ENCODE measurements around the gene EPS15. TPM values are rescaled to one million over a fixed set of nuclear protein-coding genes. Genes with fewer than 3 reads are reported as not detected.
A peak's percentile ranks its signal among the peaks of the same experiment; 100 is the strongest.

EPS15 gene
- total RNA-seq, 1 experiment from 2014 or later, result 54.4 TPM

GRCh38 chr1:51344602-51345299, 174.3 kb downstream of the EPS15 start:
- BruUV-seq (replicated peaks), result no TSS peak
- in situ Hi-C loops (cut with HindIII; ENCODE audit: low pct_unique_long_range_greater_than_20kb, low sequenced_read_pairs), result no loop called here
- POLR2A ChIA-PET, result no interaction called here
- Histone ChIP-seq H3K27me3 (ENCODE audit: control insufficient read depth, insufficient read depth, low read length) (no peaks in the 10 kb centered on the region; the same call in 1 of the 2 replicates), H3K4me1 (ENCODE audit: control insufficient read depth, insufficient read depth, low read length) (no peaks in the 10 kb centered on the region), H3K4me3 (ENCODE audit: low read depth in 2 of 2, low read length in 2 of 2) (peak overlapping the region; percentile 38 to 48), H3K36me3 (ENCODE audit: control insufficient read depth, insufficient read depth, low read length) (no peaks in the 10 kb centered on the region), H3K9me3 (ENCODE audit: control insufficient read depth, insufficient read depth, low read depth, low read length) (no peaks in the 10 kb centered on the region), H3K27ac (ENCODE audit: low read length) (no peak overlapping the region)
- TF ChIP-seq POLR2AphosphoS5 (IDR thresholded peaks at IDR 0.05; ENCODE audit: low read depth, low read length) (no peak), TCF7L2 (IDR thresholded peaks at IDR 0.05; ENCODE audit: low read depth, low read length) (no peak), REST (IDR thresholded peaks at IDR 0.05; ENCODE audit: insufficient read depth in 1 of 2, low read depth in 2 of 2, low read length in 1 of 2) (no peak), SIN3A (IDR thresholded peaks at IDR 0.05; ENCODE audit: borderline replicate concordance, insufficient read depth, low read depth, low read length) (no peak), CTCF (IDR thresholded peaks at IDR 0.05) (peak; percentile 63)
- DNase-seq (ENCODE audit: low read depth, low spot score) (no peak), ATAC-seq (peak; percentile 80)
- intact Hi-C loops (cut with micrococcal nuclease; ENCODE audit: unreplicated experiment), result no loop called here
- CTCF ChIA-PET, result no interaction called here

- Histone ChIP-seq H3K27ac (ENCODE audit: low read length) (no peak overlapping the region), H3K27me3 (ENCODE audit: control insufficient read depth, insufficient read depth, low read length) (no peaks in the 10 kb centered on the region; the same call in 1 of the 2 replicates), H3K9me3 (ENCODE audit: control insufficient read depth, insufficient read depth, low read depth, low read length) (no peaks in the 10 kb centered on the region), H3K4me1 (ENCODE audit: control insufficient read depth, insufficient read depth, low read length) (no peaks in the 10 kb centered on the region), H3K36me3 (ENCODE audit: control insufficient read depth, insufficient read depth, low read length) (no peaks in the 10 kb centered on the region), H3K4me3 (ENCODE audit: low read depth in 2 of 2, low read length in 2 of 2) (peak overlapping the region in 1 of 2 experiments; percentile 48; a peak in 3 of 4 replicates)
- in situ Hi-C loops (cut with HindIII; ENCODE audit: low pct_unique_long_range_greater_than_20kb, low sequenced_read_pairs) (no loop called here), intact Hi-C loops (cut with micrococcal nuclease; ENCODE audit: unreplicated experiment) (no loop called here)
- DNase-seq (ENCODE audit: low read depth, low spot score), result no peak
- ChIA-PET POLR2A (no interaction called here), CTCF (no interaction called here)
- TF ChIP-seq TCF7L2 (IDR thresholded peaks at IDR 0.05; ENCODE audit: low read depth, low read length) (no peak), REST (IDR thresholded peaks at IDR 0.05; ENCODE audit: insufficient read depth in 1 of 2, low read depth in 2 of 2, low read length in 1 of 2) (no peak), POLR2AphosphoS5 (IDR thresholded peaks at IDR 0.05; ENCODE audit: low read depth, low read length) (no peak), SIN3A (IDR thresholded peaks at IDR 0.05; ENCODE audit: borderline replicate concordance, insufficient read depth, low read depth, low read length) (no peak), CTCF (IDR thresholded peaks at IDR 0.05) (no peak)
- BruUV-seq (replicated peaks), result no TSS peak
- no peak for ATAC-seq
Observed at GRCh38 chr1:51344276-51344601, 174.8 kb downstream of the EPS15 start.

All from Panc1 (cell line).